ENCODE results near the gene APOBEC3B. TPM values are rescaled to one million over a fixed set of nuclear protein-coding genes. Genes with fewer than 3 reads are reported as not detected.

APOBEC3B gene
- polyA plus RNA-seq, 4 donors = 3.5 to 5.8 (median 4.6) TPM

DNA sequence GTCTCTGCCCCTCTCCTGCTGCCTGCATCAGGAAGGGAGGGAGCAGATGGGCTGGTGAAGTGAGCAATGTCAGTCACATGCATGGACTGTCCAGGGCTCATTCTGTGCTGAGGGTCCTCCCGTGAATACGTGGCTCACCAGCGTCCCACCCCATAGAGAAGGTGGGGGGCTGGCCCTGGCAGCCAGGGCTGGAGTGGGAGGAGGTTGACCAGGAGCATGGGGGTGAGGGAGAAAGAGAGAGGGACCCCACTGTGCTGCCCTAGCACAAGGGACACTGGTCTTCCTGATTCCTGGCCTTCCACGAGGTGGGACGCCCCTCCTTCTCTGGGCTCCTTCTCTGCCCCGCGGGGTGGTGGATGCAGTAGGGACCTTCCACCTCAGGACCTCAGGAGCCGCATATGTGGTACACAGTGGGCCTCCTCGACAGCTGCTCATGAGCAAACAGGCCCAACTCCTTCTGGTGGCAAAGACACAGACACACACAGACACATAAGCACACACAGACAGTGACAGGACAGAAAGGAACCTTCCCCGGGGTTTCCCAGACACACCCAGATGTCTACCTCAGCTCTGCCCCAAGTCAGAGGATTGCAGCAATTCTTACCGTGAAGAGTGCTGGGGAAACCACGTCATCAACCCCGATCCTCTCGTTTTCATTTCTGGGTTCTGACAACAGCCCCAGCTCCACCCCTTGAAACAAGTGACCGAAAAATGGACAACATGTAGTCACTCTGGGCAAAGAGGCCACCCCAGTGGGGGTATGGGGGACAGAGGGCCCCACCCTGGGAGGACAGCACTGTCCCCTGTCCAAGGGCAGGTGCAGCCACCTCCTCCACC is 28.4 kb upstream of the APOBEC3B start:
- H3K36me3 ChIP-seq (ENCODE audit: control insufficient read depth in 3 of 3, insufficient read depth in 2 of 3, low read depth in 1 of 3, low read length in 3 of 3) = no peaks in the 10 kb centered on the region
- peak overlapping the region in 2 of 3 donors; percentile 29 to 70 for H3K27ac ChIP-seq (ENCODE audit: low read depth in 1 of 3, low read length in 2 of 3)
- DNase-seq = peak; percentile 35 to 78
- no peaks in the 10 kb centered on the region for H3K9me3 ChIP-seq (ENCODE audit: control insufficient read depth in 2 of 2, insufficient read depth in 1 of 2, low read depth in 1 of 2, low read length in 1 of 2)
- no peaks in the 10 kb centered on the region for H3K27me3 ChIP-seq (ENCODE audit: control insufficient read depth in 3 of 3, insufficient read depth in 3 of 3, low read length in 3 of 3)
- no peak for FAIRE-seq
- WGBS, 3 donors = 39 to 56% (median 40%) methylated on average over 11 to 15 of the region's 15 CpGs
- H3K4me1 ChIP-seq (ENCODE audit: control insufficient read depth in 3 of 3, insufficient read depth in 2 of 3, low read depth in 1 of 3, low read length in 2 of 3) = peaks cover 0 to 58% (median 0%) of the 10 kb centered on the region in 3 donors
- H3K4me3 ChIP-seq (ENCODE audit: low read depth in 1 of 3, low read length in 3 of 3) = no peak overlapping the region

DNA sequence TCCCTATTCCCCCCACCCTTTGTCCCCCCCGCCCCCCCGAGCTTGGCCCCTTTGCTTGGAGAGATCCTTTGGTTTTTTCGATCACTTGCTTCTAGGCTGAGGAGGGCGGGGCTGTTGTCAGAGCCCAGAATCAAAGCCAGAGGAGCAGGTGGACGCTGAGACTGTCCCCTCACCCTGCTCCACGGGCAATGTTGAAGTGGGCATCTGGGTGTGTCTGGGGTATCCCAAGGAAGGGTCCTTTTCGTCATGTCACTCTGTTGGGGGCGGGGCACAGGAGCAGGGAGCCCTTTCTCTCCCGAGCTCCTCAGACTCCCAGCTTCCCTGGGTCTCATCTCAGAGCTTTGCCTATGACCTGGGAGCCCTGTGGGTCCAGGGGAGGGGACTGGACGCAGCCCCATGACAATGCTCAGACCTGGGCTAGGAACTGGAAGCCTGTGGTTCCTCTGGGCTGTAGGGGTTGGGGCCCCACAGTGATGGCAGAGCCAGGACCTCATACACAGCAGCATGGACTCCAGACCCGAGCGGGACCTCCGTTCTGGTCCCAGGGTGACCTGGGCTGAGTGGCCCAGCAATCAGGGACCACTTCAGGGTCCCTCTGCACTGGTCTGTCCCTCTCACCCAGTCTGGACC is 27.6 kb upstream of the APOBEC3B start:
- peaks cover 0 to 58% (median 0%) of the 10 kb centered on the region in 3 donors for H3K4me1 ChIP-seq (ENCODE audit: control insufficient read depth in 3 of 3, insufficient read depth in 2 of 3, low read depth in 1 of 3, low read length in 2 of 3)
- FAIRE-seq (no peak), DNase-seq (no peak)
- H3K27me3 ChIP-seq (ENCODE audit: control insufficient read depth in 3 of 3, insufficient read depth in 3 of 3, low read length in 3 of 3) = no peaks in the 10 kb centered on the region
- H3K36me3 ChIP-seq (ENCODE audit: control insufficient read depth in 3 of 3, insufficient read depth in 2 of 3, low read depth in 1 of 3, low read length in 3 of 3) = no peaks in the 10 kb centered on the region
- no peaks in the 10 kb centered on the region for H3K9me3 ChIP-seq (ENCODE audit: control insufficient read depth in 2 of 2, insufficient read depth in 1 of 2, low read depth in 1 of 2, low read length in 1 of 2)
- H3K27ac ChIP-seq (ENCODE audit: low read depth in 1 of 3, low read length in 2 of 3) = peak overlapping the region in 2 of 3 donors; percentile 27 to 31
- no peak overlapping the region for H3K4me3 ChIP-seq (ENCODE audit: low read depth in 1 of 3, low read length in 3 of 3)
- WGBS, 3 donors = 44 to 69% (median 56%) methylated on average over 11 to 13 of the region's 13 CpGs

DNA sequence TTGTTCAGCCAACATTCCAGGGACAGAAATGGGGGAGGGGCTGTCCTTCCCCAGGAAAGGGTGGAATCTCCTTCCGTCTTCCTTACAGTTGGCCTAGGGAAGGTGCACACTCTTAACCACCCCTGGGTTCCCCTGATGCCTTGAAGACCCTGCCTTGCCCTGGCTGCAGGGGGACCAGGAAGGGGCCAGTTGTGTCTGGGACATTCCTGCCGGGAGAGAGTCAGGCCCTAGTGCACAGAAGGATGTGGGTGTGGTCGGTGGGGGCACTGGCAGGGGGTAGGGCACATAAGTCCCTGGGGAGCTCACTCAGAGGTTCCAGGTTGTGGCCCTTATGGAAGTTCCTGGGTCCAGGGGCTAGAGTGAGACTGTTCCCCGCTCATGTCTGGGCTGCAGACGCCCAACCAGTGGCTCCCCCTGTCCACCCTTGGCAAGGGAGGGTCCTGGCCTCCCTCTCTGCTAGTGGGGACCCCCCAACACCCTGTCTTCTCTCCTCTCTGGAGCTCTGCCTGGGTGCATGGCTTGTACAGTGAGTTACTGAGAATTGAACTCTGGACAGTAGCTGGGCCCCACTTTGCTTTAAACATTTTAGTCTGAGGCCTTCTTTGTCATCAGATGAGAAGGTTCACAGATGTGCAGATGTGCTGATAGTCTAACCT is 26.8 kb upstream of the APOBEC3B start:
- 61 to 69% (median 66%) methylated on average over 5 of the region's 5 CpGs for WGBS, 3 donors
- H3K36me3 ChIP-seq (ENCODE audit: control insufficient read depth in 3 of 3, insufficient read depth in 2 of 3, low read depth in 1 of 3, low read length in 3 of 3) = peaks cover 0 to 2% (median 0%) of the 10 kb centered on the region in 3 donors
- H3K4me3 ChIP-seq (ENCODE audit: low read depth in 1 of 3, low read length in 3 of 3) = no peak overlapping the region
- peak overlapping the region in 1 of 3 donors; percentile 31 for H3K27ac ChIP-seq (ENCODE audit: low read depth in 1 of 3, low read length in 2 of 3)
- FAIRE-seq = no peak
- no peaks in the 10 kb centered on the region for H3K9me3 ChIP-seq (ENCODE audit: control insufficient read depth in 2 of 2, insufficient read depth in 1 of 2, low read depth in 1 of 2, low read length in 1 of 2)
- peaks cover 0 to 52% (median 0%) of the 10 kb centered on the region in 3 donors for H3K4me1 ChIP-seq (ENCODE audit: control insufficient read depth in 3 of 3, insufficient read depth in 2 of 3, low read depth in 1 of 3, low read length in 2 of 3)
- peak in 1 of 2 donors; percentile 47 for DNase-seq
- no peaks in the 10 kb centered on the region for H3K27me3 ChIP-seq (ENCODE audit: control insufficient read depth in 3 of 3, insufficient read depth in 3 of 3, low read length in 3 of 3)

DNA sequence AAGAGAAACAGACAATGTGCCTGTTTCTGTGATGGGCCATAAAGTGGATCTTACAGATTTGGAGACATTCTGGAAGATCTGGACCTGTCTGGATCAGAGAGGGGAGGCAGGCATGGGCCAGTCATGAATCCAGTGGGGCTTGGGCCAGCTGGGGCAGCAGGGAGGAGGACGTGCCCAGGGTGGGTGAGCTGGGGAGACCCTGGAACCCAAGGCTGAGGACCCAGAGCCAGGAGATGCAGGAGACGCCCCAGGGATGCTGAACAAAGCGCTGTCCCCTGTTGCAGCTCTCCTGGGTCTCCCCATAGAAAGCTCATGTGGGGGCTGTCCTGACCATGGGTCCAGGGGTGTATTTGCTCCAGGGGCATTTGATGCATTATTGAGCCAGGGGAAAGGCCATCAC is 26.2 kb upstream of the APOBEC3B start:
- no peak overlapping the region for H3K27ac ChIP-seq (ENCODE audit: low read depth in 1 of 3, low read length in 2 of 3)
- 89 to 97% (median 93%) methylated on average over 3 of the region's 3 CpGs for WGBS, 3 donors
- peaks cover 0 to 2% (median 0%) of the 10 kb centered on the region in 3 donors for H3K36me3 ChIP-seq (ENCODE audit: control insufficient read depth in 3 of 3, insufficient read depth in 2 of 3, low read depth in 1 of 3, low read length in 3 of 3)
- FAIRE-seq = no peak
- H3K27me3 ChIP-seq (ENCODE audit: control insufficient read depth in 3 of 3, insufficient read depth in 3 of 3, low read length in 3 of 3) = no peaks in the 10 kb centered on the region
- peaks cover 0 to 47% (median 0%) of the 10 kb centered on the region in 3 donors for H3K4me1 ChIP-seq (ENCODE audit: control insufficient read depth in 3 of 3, insufficient read depth in 2 of 3, low read depth in 1 of 3, low read length in 2 of 3)
- H3K4me3 ChIP-seq (ENCODE audit: low read depth in 1 of 3, low read length in 3 of 3) = no peak overlapping the region
- no peak for DNase-seq
- no peaks in the 10 kb centered on the region for H3K9me3 ChIP-seq (ENCODE audit: control insufficient read depth in 2 of 2, insufficient read depth in 1 of 2, low read depth in 1 of 2, low read length in 1 of 2)

DNA sequence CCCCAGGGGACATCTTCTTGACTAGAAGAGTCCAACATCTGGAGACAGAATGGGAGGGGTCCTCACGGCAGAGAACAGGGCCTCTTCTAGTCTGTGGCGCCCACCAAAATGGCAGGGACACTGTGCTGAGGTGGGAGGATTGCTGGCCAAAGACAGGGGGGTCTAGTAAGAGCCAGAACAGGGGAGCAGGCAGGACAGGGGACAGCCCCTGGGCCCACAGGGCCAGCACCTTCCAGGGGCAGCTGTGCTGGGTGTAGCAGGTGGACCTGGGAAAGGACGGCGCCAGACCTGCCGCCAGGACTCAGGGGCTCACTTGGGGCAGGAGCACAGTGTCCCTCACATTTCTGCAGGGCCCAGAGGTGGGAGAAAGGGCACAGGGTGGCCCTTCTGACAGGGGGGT is 25.6 kb upstream of the APOBEC3B start:
- DNase-seq (no peak), FAIRE-seq (no peak)
- WGBS, 3 donors = 83 to 87% (median 86%) methylated on average over 5 of the region's 5 CpGs
- peaks cover 0 to 2% (median 0%) of the 10 kb centered on the region in 3 donors for H3K36me3 ChIP-seq (ENCODE audit: control insufficient read depth in 3 of 3, insufficient read depth in 2 of 3, low read depth in 1 of 3, low read length in 3 of 3)
- peaks cover 0 to 41% (median 0%) of the 10 kb centered on the region in 3 donors for H3K4me1 ChIP-seq (ENCODE audit: control insufficient read depth in 3 of 3, insufficient read depth in 2 of 3, low read depth in 1 of 3, low read length in 2 of 3)
- no peaks in the 10 kb centered on the region for H3K27me3 ChIP-seq (ENCODE audit: control insufficient read depth in 3 of 3, insufficient read depth in 3 of 3, low read length in 3 of 3)
- no peak overlapping the region for H3K4me3 ChIP-seq (ENCODE audit: low read depth in 1 of 3, low read length in 3 of 3)
- H3K27ac ChIP-seq (ENCODE audit: low read depth in 1 of 3, low read length in 2 of 3) = no peak overlapping the region
- no peaks in the 10 kb centered on the region for H3K9me3 ChIP-seq (ENCODE audit: control insufficient read depth in 2 of 2, insufficient read depth in 1 of 2, low read depth in 1 of 2, low read length in 1 of 2)

- no peaks in the 10 kb centered on the region for H3K27me3 ChIP-seq (ENCODE audit: control insufficient read depth in 3 of 3, insufficient read depth in 3 of 3, low read length in 3 of 3)
- no peak for FAIRE-seq
- 40 to 67% (median 51%) methylated on average over 11 of the region's 11 CpGs for WGBS, 3 donors
- H3K4me1 ChIP-seq (ENCODE audit: control insufficient read depth in 3 of 3, insufficient read depth in 2 of 3, low read depth in 1 of 3, low read length in 2 of 3) = peaks cover 0 to 34% (median 0%) of the 10 kb centered on the region in 3 donors
- no peak within 1 kb of the TSS for H3K27ac ChIP-seq (ENCODE audit: low read depth in 1 of 3, low read length in 2 of 3)
- H3K9me3 ChIP-seq (ENCODE audit: control insufficient read depth in 2 of 2, insufficient read depth in 1 of 2, low read depth in 1 of 2, low read length in 1 of 2) = no peaks in the 10 kb centered on the region
- peak in 1 of 2 donors; percentile 87 for DNase-seq
- peaks cover 0 to 2% (median 0%) of the 10 kb centered on the region in 3 donors for H3K36me3 ChIP-seq (ENCODE audit: control insufficient read depth in 3 of 3, insufficient read depth in 2 of 3, low read depth in 1 of 3, low read length in 3 of 3)
- no peak within 1 kb of the TSS for H3K4me3 ChIP-seq (ENCODE audit: low read depth in 1 of 3, low read length in 3 of 3)
Measured at GRCh38 chr22:38957046-38957770, 24.9 kb upstream of the APOBEC3B start, which contains the start of gene APOBEC3A. APOBEC3A (plus strand) TSS chr22:38957609; CDS start chr22:38957692, 83 bp downstream.

GRCh38 chr22:38957808-38958650 is 24.1 kb upstream of the APOBEC3B start:
- Histone ChIP-seq H3K4me1 (ENCODE audit: control insufficient read depth in 3 of 3, insufficient read depth in 2 of 3, low read depth in 1 of 3, low read length in 2 of 3) (peaks cover 0 to 31% (median 0%) of the 10 kb centered on the region in 3 donors), H3K36me3 (ENCODE audit: control insufficient read depth in 3 of 3, insufficient read depth in 2 of 3, low read depth in 1 of 3, low read length in 3 of 3) (peaks cover 0 to 2% (median 0%) of the 10 kb centered on the region in 3 donors), H3K9me3 (ENCODE audit: control insufficient read depth in 2 of 2, insufficient read depth in 1 of 2, low read depth in 1 of 2, low read length in 1 of 2) (no peaks in the 10 kb centered on the region), H3K27ac (ENCODE audit: low read depth in 1 of 3, low read length in 2 of 3) (no peak overlapping the region), H3K27me3 (ENCODE audit: control insufficient read depth in 3 of 3, insufficient read depth in 3 of 3, low read length in 3 of 3) (no peaks in the 10 kb centered on the region), H3K4me3 (ENCODE audit: low read depth in 1 of 3, low read length in 3 of 3) (no peak overlapping the region)
- no peak for FAIRE-seq
- DNase-seq = no peak
- WGBS, 3 donors = 69 to 84% (median 73%) methylated on average over 6 of the region's 6 CpGs
